Stimulated activated CD8-positive, alpha-beta memory T cell treated with anti-CD3 and anti-CD28 coated beads, Interleukin-7, amount 100 ng/mL, for 1 hour (primary cell): ENCODE results near the gene HBZ.
"Not testable (repeated sequence)": the region's sequence is repeated elsewhere in the genome, so short reads cannot be mapped to it uniquely, and the experiment has no call there.

Source experiments
- DNase-seq, 2 donors: peaks; one replicate each; pipeline ENCODE4 v3.0.0-alpha.2; 2020; ENCODE audit warnings: low read depth in 2 of 2

The HBZ gene

GRCh38 chr16:164827-165538 is 12.5 kb downstream of the HBZ start:
- no peak for DNase-seq

GRCh38 chr16:165539-166374 is 13.3 kb downstream of the HBZ start, which contains the start of gene HBM:
Gene HBM, plus strand, starts transcription at chr16:165978. Its CDS starts 20 bp downstream, at chr16:165998.
- DNase-seq, result no peak

DNA sequence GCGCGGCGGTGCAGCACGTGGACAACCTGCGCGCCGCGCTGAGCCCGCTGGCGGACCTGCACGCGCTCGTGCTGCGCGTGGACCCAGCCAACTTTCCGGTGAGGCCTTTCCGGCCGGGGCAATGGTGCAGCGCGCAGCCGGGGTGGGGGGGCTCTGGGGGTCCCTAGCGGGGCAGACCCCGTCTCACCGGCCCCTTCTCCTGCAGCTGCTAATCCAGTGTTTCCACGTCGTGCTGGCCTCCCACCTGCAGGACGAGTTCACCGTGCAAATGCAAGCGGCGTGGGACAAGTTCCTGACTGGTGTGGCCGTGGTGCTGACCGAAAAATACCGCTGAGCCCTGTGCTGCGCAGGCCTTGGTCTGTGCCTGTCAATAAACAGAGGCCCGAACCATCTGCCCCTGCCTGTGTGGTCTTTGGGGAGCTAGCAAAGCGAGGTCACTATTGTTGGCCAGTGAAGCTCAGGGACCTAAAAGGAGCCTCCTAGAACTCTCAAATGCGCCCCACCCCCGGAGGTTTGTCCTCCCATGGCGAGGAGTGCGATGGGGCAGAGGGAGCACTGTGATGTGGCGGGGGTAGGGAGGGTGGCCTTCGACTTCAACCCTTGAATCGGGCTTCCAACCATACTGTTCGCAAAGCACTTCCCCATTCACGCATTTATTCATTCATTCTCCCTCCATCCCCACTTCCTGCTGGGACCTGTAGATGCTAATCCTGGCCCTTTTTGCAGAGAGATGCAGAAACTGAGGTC is 14.1 kb downstream of the HBZ start:
- DNase-seq, result no peak

DNA sequence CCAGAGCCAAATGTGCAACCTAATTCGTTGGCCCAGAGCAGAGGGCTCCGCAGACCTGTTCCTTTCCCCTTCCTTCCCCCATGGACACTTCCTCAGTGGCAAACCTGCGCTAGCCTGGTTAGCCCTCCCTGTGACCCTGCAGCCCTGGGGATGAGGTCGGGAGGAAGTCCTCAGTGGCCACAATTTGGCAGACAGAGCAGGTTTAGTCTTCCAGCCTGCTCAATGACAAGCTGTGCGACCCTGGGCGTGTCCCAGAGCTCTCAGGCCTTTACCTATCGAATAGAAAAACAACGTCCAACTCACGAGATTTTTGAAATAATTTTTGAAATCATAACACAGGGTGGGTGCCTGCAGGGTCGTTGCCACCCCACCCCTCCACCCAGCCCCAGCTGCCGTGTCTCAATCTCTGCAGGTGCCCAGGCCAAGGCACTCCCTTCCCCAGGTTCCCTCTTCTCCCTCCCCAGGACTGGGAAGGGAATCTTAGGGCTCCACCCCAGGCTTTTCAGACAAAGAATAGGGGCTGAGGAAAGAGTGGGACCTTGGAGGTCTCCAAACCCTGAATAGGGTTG is 14.8 kb downstream of the HBZ start:
- no peak for DNase-seq

DNA sequence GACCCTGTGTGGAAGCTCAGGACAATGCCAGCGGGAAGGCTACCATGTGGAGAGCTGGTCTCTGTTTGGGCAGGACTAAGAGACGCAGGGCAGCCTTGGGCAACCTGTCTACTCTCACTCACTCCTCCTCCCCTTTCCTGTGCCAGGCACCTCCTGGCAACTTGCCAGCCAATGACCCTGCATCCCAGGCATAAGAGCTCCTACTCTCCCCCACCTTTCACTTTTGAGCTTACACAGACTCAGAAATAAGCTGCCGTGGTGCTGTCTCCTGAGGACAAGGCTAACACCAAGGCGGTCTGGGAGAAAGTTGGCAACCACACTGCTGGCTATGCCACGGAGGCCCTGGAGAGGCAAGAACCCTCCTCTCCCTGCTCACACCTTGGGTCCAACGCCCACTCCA is 16.0 kb downstream of the HBZ start:
- DNase-seq, result no peak

- DNase-seq, result no peak
These were observed 16.6 kb downstream of the HBZ start for GRCh38 chr16:169014-169413.

GRCh38 chr16:170088-170507 is 17.7 kb downstream of the HBZ start:
- DNase-seq, result not testable (repeated sequence)

GRCh38 chr16:170788-171187 is 18.3 kb downstream of the HBZ start:
- DNase-seq, result no peak

- not testable (repeated sequence) for DNase-seq
These were observed 20.0 kb downstream of the HBZ start, which contains the start of gene HBA2 for GRCh38 chr16:172374-172941. Gene HBA2, plus strand, starts transcription at chr16:172876. Its CDS starts 37 bp downstream, at chr16:172913.

- not testable (repeated sequence) for DNase-seq
These were observed 20.9 kb downstream of the HBZ start for GRCh38 chr16:173211-173854.

DNA sequence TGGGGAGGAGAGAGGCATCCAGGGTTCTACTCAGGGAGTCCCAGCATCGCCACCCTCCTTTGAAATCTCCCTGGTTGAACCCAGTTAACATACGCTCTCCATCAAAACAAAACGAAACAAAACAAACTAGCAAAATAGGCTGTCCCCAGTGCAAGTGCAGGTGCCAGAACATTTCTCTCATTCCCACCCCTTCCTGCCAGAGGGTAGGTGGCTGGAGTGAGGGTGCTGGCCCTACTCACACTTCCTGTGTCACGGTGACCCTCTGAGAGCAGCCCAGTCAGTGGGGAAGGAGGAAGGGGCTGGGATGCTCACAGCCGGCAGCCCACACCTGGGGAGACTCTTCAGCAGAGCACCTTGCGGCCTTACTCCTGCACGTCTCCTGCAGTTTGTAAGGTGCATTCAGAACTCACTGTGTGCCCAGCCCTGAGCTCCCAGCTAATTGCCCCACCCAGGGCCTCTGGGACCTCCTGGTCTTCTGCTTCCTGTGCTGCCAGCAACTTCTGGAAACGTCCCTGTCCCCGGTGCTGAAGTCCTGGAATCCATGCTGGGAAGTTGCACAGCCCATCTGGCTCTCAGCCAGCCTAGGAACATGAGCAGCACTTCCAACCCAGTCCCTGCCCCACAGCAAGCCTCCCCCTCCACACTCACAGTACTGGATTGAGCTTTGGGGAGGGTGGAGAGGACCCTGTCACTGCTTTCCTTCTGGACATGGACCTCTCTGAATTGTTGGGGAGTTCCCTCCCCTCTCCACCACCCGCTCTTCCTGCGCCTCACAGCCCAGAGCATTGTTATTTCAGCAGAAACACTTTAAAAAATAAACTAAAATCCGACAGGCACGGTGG is 21.7 kb downstream of the HBZ start:
- not testable (repeated sequence) for DNase-seq

DNA sequence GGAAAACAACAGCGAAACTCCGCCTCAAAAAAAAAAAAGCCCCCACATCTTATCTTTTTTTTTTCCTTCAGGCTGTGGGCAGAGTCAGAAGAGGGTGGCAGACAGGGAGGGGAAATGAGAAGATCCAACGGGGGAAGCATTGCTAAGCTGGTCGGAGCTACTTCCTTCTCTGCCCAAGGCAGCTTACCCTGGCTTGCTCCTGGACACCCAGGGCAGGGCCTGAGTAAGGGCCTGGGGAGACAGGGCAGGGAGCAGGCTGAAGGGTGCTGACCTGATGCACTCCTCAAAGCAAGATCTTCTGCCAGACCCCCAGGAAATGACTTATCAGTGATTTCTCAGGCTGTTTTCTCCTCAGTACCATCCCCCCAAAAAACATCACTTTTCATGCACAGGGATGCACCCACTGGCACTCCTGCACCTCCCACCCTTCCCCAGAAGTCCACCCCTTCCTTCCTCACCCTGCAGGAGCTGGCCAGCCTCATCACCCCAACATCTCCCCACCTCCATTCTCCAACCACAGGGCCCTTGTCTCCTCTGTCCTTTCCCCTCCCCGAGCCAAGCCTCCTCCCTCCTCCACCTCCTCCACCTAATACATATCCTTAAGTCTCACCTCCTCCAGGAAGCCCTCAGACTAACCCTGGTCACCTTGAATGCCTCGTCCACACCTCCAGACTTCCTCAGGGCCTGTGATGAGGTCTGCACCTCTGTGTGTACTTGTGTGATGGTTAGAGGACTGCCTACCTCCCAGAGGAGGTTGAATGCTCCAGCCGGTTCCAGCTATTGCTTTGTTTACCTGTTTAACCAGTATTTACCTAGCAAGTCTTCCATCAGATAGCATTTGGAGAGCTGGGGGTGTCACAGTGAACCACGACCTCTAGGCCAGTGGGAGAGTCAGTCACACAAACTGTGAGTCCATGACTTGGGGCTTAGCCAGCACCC is 22.8 kb downstream of the HBZ start:
- no peak for DNase-seq

DNA sequence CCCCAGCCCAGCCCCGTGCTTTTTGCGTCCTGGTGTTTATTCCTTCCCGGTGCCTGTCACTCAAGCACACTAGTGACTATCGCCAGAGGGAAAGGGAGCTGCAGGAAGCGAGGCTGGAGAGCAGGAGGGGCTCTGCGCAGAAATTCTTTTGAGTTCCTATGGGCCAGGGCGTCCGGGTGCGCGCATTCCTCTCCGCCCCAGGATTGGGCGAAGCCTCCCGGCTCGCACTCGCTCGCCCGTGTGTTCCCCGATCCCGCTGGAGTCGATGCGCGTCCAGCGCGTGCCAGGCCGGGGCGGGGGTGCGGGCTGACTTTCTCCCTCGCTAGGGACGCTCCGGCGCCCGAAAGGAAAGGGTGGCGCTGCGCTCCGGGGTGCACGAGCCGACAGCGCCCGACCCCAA is 23.6 kb downstream of the HBZ start:
- DNase-seq, result not testable (repeated sequence)

- not testable (repeated sequence) for DNase-seq
These were observed 24.3 kb downstream of the HBZ start, which contains the start of gene HBA1 for GRCh38 chr16:176477-177382. Gene HBA1, plus strand, starts transcription at chr16:176680. Its CDS starts 37 bp downstream, at chr16:176717.

DNA sequence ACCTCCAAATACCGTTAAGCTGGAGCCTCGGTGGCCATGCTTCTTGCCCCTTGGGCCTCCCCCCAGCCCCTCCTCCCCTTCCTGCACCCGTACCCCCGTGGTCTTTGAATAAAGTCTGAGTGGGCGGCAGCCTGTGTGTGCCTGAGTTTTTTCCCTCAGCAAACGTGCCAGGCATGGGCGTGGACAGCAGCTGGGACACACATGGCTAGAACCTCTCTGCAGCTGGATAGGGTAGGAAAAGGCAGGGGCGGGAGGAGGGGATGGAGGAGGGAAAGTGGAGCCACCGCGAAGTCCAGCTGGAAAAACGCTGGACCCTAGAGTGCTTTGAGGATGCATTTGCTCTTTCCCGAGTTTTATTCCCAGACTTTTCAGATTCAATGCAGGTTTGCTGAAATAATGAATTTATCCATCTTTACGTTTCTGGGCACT is 25.0 kb downstream of the HBZ start:
- no peak for DNase-seq

- no peak for DNase-seq
These were observed 25.7 kb downstream of the HBZ start for GRCh38 chr16:177981-178667.

- no peak for DNase-seq
These were observed 26.2 kb downstream of the HBZ start for GRCh38 chr16:178668-179015.
